ENCODE results near the gene DAAM2. TPM values are rescaled to one million over a fixed set of nuclear protein-coding genes. Genes with fewer than 3 reads are reported as not detected.

The DAAM2 gene
- total RNA-seq, 2 experiments from 2014 or later, result not detected

DNA sequence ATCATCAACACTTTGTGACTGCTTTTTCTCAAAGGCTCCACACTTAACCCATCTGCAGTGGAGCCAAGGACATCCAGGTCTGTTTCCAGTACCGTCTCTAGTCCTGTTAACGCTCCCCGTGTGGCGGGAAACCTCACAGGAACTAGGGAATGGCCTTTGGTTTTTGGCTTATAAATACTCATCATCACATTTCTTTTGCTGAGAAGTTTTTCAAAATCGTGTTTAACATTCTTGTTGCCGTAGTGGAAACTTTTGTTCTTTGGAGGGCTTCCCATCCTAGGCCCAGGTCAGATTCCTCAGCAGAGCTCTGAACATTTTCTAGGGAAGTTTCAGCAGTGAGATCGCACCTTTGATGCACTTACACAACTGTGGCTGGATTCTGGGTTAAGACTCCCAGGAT, 24.6 kb downstream of the DAAM2 start:
- Mint-ChIP-seq H3K4me3 (no peak overlapping the region), H3K36me3 (no peaks in the 10 kb centered on the region), H3K27me3 (peaks cover 8% of the 10 kb centered on the region), H3K9me3 (no peaks in the 10 kb centered on the region), H3K4me1 (no peaks in the 10 kb centered on the region), H3K27ac (no peak overlapping the region)
- DNase-seq, result no peak
- POLR2A ChIA-PET, result no interaction called here
- no peak for ATAC-seq (ENCODE audit: low read depth)

GRCh38 chr6:39818695-39819094, 26.5 kb downstream of the DAAM2 start:
- H3K9me3 Mint-ChIP-seq, result no peaks in the 10 kb centered on the region
- no peaks in the 10 kb centered on the region for H3K4me1 Mint-ChIP-seq
- no peak overlapping the region for H3K27ac Mint-ChIP-seq
- no peak overlapping the region for H3K4me3 Mint-ChIP-seq
- no peaks in the 10 kb centered on the region for H3K36me3 Mint-ChIP-seq
- peaks cover 7% of the 10 kb centered on the region for H3K27me3 Mint-ChIP-seq
- POLR2A ChIA-PET, result no interaction called here
- ATAC-seq (ENCODE audit: low read depth) (no peak), DNase-seq (no peak)

- no peak overlapping the region for H3K4me3 Mint-ChIP-seq
- H3K27me3 Mint-ChIP-seq, result peaks cover 3% of the 10 kb centered on the region
- no peaks in the 10 kb centered on the region for H3K4me1 Mint-ChIP-seq
- no peaks in the 10 kb centered on the region for H3K36me3 Mint-ChIP-seq
- no peaks in the 10 kb centered on the region for H3K9me3 Mint-ChIP-seq
- DNase-seq (no peak), ATAC-seq (ENCODE audit: low read depth) (no peak)
- POLR2A ChIA-PET, result no interaction called here
- no peak overlapping the region for H3K27ac Mint-ChIP-seq
Observed at GRCh38 chr6:39819228-39819627, 27.1 kb downstream of the DAAM2 start.

- Mint-ChIP-seq H3K36me3 (no peaks in the 10 kb centered on the region), H3K27ac (no peak overlapping the region), H3K9me3 (no peaks in the 10 kb centered on the region), H3K4me1 (no peaks in the 10 kb centered on the region), H3K4me3 (no peak overlapping the region), H3K27me3 (peaks cover 3% of the 10 kb centered on the region)
- DNase-seq (no peak), ATAC-seq (ENCODE audit: low read depth) (no peak)
- POLR2A ChIA-PET, result no interaction called here
Observed at GRCh38 chr6:39819676-39820075, 27.5 kb downstream of the DAAM2 start.

DNA sequence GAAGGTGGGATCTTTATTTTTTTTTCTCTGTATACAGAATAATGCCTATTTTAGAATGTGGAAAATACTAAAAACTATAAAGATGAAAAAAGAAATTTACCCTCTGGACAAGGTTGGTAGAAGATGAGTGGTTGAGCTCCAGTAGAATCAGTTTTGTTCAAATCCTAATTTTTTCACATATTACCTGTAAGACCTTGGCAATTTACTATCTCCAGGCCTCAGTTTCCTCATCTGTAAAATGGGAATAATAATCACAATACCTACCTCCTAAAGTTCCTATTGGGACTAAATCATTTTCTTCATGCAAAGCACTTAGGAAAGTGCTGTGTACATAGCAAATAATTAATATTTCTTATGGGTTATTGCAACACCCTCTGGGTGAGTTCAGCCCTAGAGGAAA, 28.4 kb downstream of the DAAM2 start:
- H3K4me3 Mint-ChIP-seq, result no peak overlapping the region
- no peaks in the 10 kb centered on the region for H3K4me1 Mint-ChIP-seq
- no peaks in the 10 kb centered on the region for H3K36me3 Mint-ChIP-seq
- no peaks in the 10 kb centered on the region for H3K9me3 Mint-ChIP-seq
- H3K27me3 Mint-ChIP-seq, result peaks cover 3% of the 10 kb centered on the region
- POLR2A ChIA-PET, result no interaction called here
- DNase-seq (no peak), ATAC-seq (ENCODE audit: low read depth) (no peak)
- H3K27ac Mint-ChIP-seq, result no peak overlapping the region

GRCh38 chr6:39821046-39821740, 29.0 kb downstream of the DAAM2 start:
- POLR2A ChIA-PET, result no interaction called here
- no peaks in the 10 kb centered on the region for H3K27me3 Mint-ChIP-seq
- H3K27ac Mint-ChIP-seq, result no peak overlapping the region
- no peak for DNase-seq
- no peak overlapping the region for H3K4me3 Mint-ChIP-seq
- H3K9me3 Mint-ChIP-seq, result no peaks in the 10 kb centered on the region
- no peaks in the 10 kb centered on the region for H3K36me3 Mint-ChIP-seq
- ATAC-seq (ENCODE audit: low read depth), result no peak
- H3K4me1 Mint-ChIP-seq, result no peaks in the 10 kb centered on the region

DNA sequence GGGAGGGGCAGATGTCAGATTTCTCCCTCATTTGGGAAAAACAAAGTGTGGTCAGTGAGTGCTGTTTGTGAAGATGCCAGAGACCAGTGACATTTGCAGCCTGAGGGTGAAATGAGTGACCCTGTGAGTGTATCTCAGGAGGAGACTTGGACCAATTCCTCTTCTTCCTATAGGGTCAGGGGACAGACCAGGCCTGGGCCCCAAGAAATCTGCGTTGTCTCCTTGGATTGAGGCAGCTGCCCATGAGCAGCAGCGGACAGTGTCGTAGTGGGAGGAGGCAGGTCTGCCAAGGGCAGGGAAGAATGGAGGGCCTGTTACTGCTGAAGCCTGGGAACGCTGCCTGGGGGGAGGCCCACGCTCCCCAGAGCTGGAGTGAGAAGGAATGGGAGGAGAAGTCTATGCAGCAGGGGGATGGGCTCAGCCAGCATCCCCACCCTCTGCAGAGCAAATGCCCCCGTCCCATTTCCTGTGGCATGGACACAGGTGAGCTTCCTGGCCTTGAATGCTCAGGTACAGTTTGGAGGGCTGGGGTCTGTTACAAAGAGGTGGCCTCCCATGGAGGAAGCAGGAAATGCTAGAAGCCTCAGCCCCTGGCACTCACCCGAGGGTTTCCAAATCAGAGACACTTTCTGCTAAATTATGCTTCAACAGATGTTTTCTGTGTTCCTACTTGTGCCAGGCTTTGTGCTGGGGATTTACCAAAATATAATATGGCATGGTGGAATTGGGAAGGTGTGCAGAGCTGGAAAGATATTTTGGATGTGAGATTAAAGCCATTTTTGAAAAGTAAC, 29.8 kb downstream of the DAAM2 start:
- H3K27me3 Mint-ChIP-seq, result no peaks in the 10 kb centered on the region
- H3K4me1 Mint-ChIP-seq, result no peaks in the 10 kb centered on the region
- H3K4me3 Mint-ChIP-seq, result no peak overlapping the region
- DNase-seq, result no peak
- ATAC-seq (ENCODE audit: low read depth), result no peak
- H3K36me3 Mint-ChIP-seq, result no peaks in the 10 kb centered on the region
- no peak overlapping the region for H3K27ac Mint-ChIP-seq
- H3K9me3 Mint-ChIP-seq, result no peaks in the 10 kb centered on the region
- POLR2A ChIA-PET, result no interaction called here

- no peak overlapping the region for H3K4me3 Mint-ChIP-seq
- H3K4me1 Mint-ChIP-seq, result no peaks in the 10 kb centered on the region
- ATAC-seq (ENCODE audit: low read depth) (no peak), DNase-seq (no peak)
- POLR2A ChIA-PET, result no interaction called here
- no peaks in the 10 kb centered on the region for H3K27me3 Mint-ChIP-seq
- H3K9me3 Mint-ChIP-seq, result no peaks in the 10 kb centered on the region
- no peaks in the 10 kb centered on the region for H3K36me3 Mint-ChIP-seq
- H3K27ac Mint-ChIP-seq, result no peak overlapping the region
Observed at GRCh38 chr6:39822846-39823815, 31.0 kb downstream of the DAAM2 start.

- H3K9me3 Mint-ChIP-seq, result no peaks in the 10 kb centered on the region
- no peaks in the 10 kb centered on the region for H3K4me1 Mint-ChIP-seq
- H3K36me3 Mint-ChIP-seq, result no peaks in the 10 kb centered on the region
- ATAC-seq (ENCODE audit: low read depth) (no peak), DNase-seq (no peak)
- no peak overlapping the region for H3K27ac Mint-ChIP-seq
- H3K4me3 Mint-ChIP-seq, result no peak overlapping the region
- POLR2A ChIA-PET, result no interaction called here
- no peaks in the 10 kb centered on the region for H3K27me3 Mint-ChIP-seq
Observed at GRCh38 chr6:39824030-39824926, 32.1 kb downstream of the DAAM2 start.

GRCh38 chr6:39829331-39829730, 37.2 kb downstream of the DAAM2 start:
- DNase-seq (no peak), ATAC-seq (ENCODE audit: low read depth) (no peak)
- H3K27me3 Mint-ChIP-seq, result no peaks in the 10 kb centered on the region
- no peaks in the 10 kb centered on the region for H3K4me1 Mint-ChIP-seq
- H3K4me3 Mint-ChIP-seq, result no peak overlapping the region
- H3K36me3 Mint-ChIP-seq, result no peaks in the 10 kb centered on the region
- no peak overlapping the region for H3K27ac Mint-ChIP-seq
- no peaks in the 10 kb centered on the region for H3K9me3 Mint-ChIP-seq
- POLR2A ChIA-PET, result no interaction called here

DNA sequence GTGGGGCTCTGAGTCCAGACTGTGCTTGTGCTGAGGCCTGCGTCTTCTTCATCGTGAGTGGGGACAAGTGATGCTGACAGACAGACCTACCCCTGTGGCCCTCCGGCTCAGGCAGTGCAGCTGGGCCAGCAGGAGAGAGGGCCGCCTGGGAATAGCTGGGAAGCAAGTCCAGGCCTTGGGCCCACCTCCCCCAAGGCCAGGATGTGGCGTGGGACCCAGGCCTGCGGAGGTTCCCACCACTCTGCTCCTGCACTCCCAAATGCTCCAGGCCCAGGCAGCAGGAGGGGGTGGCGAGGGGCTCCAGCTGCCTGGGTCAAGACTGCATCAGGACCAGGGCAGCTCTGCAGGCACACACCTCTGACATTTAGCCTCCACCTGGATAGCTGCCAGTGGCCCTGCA, 38.3 kb downstream of the DAAM2 start:
- no peaks in the 10 kb centered on the region for H3K27me3 Mint-ChIP-seq
- no peaks in the 10 kb centered on the region for H3K36me3 Mint-ChIP-seq
- POLR2A ChIA-PET, result no interaction called here
- no peaks in the 10 kb centered on the region for H3K4me1 Mint-ChIP-seq
- H3K4me3 Mint-ChIP-seq, result no peak overlapping the region
- DNase-seq (no peak), ATAC-seq (ENCODE audit: low read depth) (no peak)
- H3K9me3 Mint-ChIP-seq, result no peaks in the 10 kb centered on the region
- H3K27ac Mint-ChIP-seq, result no peak overlapping the region

DNA sequence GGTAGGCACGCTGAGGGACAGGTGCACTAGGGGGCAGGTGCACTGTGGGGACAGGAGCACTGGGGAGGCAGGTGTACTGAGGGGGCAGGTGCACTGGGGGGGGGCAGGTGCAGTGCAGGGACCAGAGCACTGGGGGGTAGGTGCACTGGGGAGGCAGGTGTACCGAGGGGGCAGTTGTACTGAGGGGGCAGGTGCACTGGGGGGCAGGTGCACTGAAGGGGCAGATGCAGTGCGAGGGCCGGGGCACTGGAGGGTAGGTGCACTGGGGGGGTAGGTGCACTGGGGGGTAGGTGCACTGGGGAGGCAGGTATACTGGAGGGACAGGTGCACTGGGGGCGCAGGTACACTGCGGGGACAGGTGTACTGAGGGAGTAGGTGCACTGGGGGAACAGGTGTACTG, 39.5 kb downstream of the DAAM2 start:
- no peak for ATAC-seq (ENCODE audit: low read depth)
- POLR2A ChIA-PET, result no interaction called here
- no peaks in the 10 kb centered on the region for H3K4me1 Mint-ChIP-seq
- no peak overlapping the region for H3K27ac Mint-ChIP-seq
- no peaks in the 10 kb centered on the region for H3K36me3 Mint-ChIP-seq
- no peaks in the 10 kb centered on the region for H3K9me3 Mint-ChIP-seq
- no peaks in the 10 kb centered on the region for H3K27me3 Mint-ChIP-seq
- no peak overlapping the region for H3K4me3 Mint-ChIP-seq
- DNase-seq, result no peak

- POLR2A ChIA-PET, result no interaction called here
- Mint-ChIP-seq H3K4me1 (no peaks in the 10 kb centered on the region), H3K27ac (no peak overlapping the region), H3K27me3 (peaks cover 5% of the 10 kb centered on the region), H3K4me3 (no peak overlapping the region), H3K36me3 (no peaks in the 10 kb centered on the region), H3K9me3 (no peaks in the 10 kb centered on the region)
- no peak for ATAC-seq (ENCODE audit: low read depth)
- DNase-seq, result no peak
Observed at GRCh38 chr6:39834278-39834677, 42.1 kb downstream of the DAAM2 start.
